ENCODE results near the gene ATP10B.

DNA sequence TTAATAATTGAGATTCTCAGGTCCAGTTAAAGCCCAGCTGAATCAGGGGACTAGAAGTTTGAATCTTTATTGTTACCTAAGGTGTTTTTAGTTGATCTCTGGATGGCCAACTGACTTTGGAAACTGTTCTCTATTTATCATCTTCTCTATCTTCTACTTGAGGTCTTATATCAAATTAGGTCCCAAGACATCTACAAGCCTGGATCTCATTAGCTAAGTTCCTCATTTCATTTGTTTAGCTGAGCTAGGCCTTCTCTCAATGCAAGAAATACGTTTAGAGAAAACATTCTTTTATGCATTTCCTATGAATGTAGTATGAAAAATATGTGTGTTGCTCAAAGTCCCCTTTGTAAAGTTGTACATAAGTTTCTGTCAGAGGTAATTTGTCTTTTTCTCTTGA is 233.7 kb downstream of the ATP10B start:
- TF ChIP-seq, protein P1, sequence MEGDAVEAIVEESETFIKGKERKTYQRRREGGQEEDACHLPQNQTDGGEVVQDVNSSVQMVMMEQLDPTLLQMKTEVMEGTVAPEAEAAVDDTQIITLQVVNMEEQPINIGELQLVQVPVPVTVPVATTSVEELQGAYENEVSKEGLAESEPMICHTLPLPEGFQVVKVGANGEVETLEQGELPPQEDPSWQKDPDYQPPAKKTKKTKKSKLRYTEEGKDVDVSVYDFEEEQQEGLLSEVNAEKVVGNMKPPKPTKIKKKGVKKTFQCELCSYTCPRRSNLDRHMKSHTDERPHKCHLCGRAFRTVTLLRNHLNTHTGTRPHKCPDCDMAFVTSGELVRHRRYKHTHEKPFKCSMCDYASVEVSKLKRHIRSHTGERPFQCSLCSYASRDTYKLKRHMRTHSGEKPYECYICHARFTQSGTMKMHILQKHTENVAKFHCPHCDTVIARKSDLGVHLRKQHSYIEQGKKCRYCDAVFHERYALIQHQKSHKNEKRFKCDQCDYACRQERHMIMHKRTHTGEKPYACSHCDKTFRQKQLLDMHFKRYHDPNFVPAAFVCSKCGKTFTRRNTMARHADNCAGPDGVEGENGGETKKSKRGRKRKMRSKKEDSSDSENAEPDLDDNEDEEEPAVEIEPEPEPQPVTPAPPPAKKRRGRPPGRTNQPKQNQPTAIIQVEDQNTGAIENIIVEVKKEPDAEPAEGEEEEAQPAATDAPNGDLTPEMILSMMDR (IDR thresholded peaks at IDR 0.05): no peak
- TF ChIP-seq, protein P2, sequence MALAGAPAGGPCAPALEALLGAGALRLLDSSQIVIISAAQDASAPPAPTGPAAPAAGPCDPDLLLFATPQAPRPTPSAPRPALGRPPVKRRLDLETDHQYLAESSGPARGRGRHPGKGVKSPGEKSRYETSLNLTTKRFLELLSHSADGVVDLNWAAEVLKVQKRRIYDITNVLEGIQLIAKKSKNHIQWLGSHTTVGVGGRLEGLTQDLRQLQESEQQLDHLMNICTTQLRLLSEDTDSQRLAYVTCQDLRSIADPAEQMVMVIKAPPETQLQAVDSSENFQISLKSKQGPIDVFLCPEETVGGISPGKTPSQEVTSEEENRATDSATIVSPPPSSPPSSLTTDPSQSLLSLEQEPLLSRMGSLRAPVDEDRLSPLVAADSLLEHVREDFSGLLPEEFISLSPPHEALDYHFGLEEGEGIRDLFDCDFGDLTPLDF (CRISPR knock-in tag; IDR thresholded peaks at IDR 0.05): no peak
- TF ChIP-seq, protein P3, sequence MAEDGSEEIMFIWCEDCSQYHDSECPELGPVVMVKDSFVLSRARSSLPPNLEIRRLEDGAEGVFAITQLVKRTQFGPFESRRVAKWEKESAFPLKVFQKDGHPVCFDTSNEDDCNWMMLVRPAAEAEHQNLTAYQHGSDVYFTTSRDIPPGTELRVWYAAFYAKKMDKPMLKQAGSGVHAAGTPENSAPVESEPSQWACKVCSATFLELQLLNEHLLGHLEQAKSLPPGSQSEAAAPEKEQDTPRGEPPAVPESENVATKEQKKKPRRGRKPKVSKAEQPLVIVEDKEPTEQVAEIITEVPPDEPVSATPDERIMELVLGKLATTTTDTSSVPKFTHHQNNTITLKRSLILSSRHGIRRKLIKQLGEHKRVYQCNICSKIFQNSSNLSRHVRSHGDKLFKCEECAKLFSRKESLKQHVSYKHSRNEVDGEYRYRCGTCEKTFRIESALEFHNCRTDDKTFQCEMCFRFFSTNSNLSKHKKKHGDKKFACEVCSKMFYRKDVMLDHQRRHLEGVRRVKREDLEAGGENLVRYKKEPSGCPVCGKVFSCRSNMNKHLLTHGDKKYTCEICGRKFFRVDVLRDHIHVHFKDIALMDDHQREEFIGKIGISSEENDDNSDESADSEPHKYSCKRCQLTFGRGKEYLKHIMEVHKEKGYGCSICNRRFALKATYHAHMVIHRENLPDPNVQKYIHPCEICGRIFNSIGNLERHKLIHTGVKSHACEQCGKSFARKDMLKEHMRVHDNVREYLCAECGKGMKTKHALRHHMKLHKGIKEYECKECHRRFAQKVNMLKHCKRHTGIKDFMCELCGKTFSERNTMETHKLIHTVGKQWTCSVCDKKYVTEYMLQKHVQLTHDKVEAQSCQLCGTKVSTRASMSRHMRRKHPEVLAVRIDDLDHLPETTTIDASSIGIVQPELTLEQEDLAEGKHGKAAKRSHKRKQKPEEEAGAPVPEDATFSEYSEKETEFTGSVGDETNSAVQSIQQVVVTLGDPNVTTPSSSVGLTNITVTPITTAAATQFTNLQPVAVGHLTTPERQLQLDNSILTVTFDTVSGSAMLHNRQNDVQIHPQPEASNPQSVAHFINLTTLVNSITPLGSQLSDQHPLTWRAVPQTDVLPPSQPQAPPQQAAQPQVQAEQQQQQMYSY (CRISPR knock-in tag; IDR thresholded peaks at IDR 0.05): no peak
- TF ChIP-seq, protein P4, sequence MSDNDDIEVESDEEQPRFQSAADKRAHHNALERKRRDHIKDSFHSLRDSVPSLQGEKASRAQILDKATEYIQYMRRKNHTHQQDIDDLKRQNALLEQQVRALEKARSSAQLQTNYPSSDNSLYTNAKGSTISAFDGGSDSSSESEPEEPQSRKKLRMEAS (CRISPR knock-in tag; IDR thresholded peaks at IDR 0.05): no peak
- TF ChIP-seq NFATC4 (CRISPR knock-in tag; IDR thresholded peaks at IDR 0.05) (no peak), NFYB (CRISPR knock-in tag; conservative IDR thresholded peaks at IDR 0.05; ENCODE audit: low read depth) (no peak), ZNF232 (CRISPR knock-in tag; IDR thresholded peaks at IDR 0.05) (no peak), FOXK1 (CRISPR knock-in tag; IDR thresholded peaks at IDR 0.05) (no peak), ZBTB21 (CRISPR knock-in tag; IDR thresholded peaks at IDR 0.05; ENCODE audit: borderline replicate concordance) (no peak), ELF4 (CRISPR knock-in tag; IDR thresholded peaks at IDR 0.05; ENCODE audit: low read depth) (no peak), TEAD4 (CRISPR knock-in tag; IDR thresholded peaks at IDR 0.05) (no peak)
- TF ChIP-seq, protein P5, sequence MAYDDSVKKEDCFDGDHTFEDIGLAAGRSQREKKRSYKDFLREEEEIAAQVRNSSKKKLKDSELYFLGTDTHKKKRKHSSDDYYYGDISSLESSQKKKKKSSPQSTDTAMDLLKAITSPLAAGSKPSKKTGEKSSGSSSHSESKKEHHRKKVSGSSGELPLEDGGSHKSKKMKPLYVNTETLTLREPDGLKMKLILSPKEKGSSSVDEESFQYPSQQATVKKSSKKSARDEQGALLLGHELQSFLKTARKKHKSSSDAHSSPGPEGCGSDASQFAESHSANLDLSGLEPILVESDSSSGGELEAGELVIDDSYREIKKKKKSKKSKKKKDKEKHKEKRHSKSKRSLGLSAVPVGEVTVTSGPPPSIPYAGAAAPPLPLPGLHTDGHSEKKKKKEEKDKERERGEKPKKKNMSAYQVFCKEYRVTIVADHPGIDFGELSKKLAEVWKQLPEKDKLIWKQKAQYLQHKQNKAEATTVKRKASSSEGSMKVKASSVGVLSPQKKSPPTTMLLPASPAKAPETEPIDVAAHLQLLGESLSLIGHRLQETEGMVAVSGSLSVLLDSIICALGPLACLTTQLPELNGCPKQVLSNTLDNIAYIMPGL (CRISPR knock-in tag; IDR thresholded peaks at IDR 0.05): no peak

Data from WTC11 (cell line).